Osteocyte (in vitro differentiated cells): ENCODE data around the gene TTLL11. TPM values are rescaled to one million over a fixed set of nuclear protein-coding genes. Genes with fewer than 3 reads are reported as not detected.

Source experiments
- DNase-seq: peaks from one replicate; pipeline ENCODE4 v3.0.0; 2021; ENCODE audit warnings: mixed read lengths; ENCODE audit not compliant: unreplicated experiment; ENCODE audit errors: extremely low spot score
- H3K27ac Mint-ChIP-seq: one replicate; pipeline ENCODE4 v1.8.0; 2021; ENCODE audit warnings: mild to moderate bottlenecking, mixed read lengths; ENCODE audit not compliant: unreplicated experiment
- H3K27me3 Mint-ChIP-seq: one replicate; pipeline ENCODE4 v1.8.0; 2021; ENCODE audit warnings: mixed read lengths; ENCODE audit not compliant: unreplicated experiment
- H3K36me3 Mint-ChIP-seq: one replicate; pipeline ENCODE4 v1.8.0; 2021; ENCODE audit warnings: mixed read lengths; ENCODE audit not compliant: unreplicated experiment
- H3K4me1 Mint-ChIP-seq: one replicate; pipeline ENCODE4 v1.8.0; 2021; ENCODE audit warnings: mixed read lengths; ENCODE audit not compliant: unreplicated experiment
- H3K4me3 Mint-ChIP-seq: one replicate; pipeline ENCODE4 v1.8.0; 2021; ENCODE audit warnings: mild to moderate bottlenecking, moderate library complexity, mixed read lengths; ENCODE audit not compliant: unreplicated experiment
- H3K9me3 Mint-ChIP-seq: one replicate; pipeline ENCODE4 v1.8.0; 2021; ENCODE audit warnings: mixed read lengths; ENCODE audit not compliant: unreplicated experiment
- CTCF ChIP-seq: fragments of 200-600 bp; sonication (generic); IDR thresholded peaks from 2 replicates; pipeline ENCODE4 v1.5.0; 2021; ENCODE audit warnings: antibody characterized with exemption, mild to moderate bottlenecking, moderate library complexity
- total RNA-seq: library from RNA; stranded (reverse); gene quantifications from 2 replicates; pipeline ENCODE4 v1.2.1, GENCODE V29; 2021

TTLL11 gene
- total RNA-seq, 1 donor from 2014 or later = 6.0 TPM

GRCh38 chr9:122053064-122053463 lies 40.0 kb downstream of the TTLL11 start:
- no peak for TF ChIP-seq CTCF
- DNase-seq = no peak
- Mint-ChIP-seq H3K4me3 (no peak overlapping the region), H3K9me3 (no peaks in the 10 kb centered on the region), H3K36me3 (peaks cover 1% of the 10 kb centered on the region), H3K27ac (no peak overlapping the region), H3K27me3 (no peaks in the 10 kb centered on the region), H3K4me1 (no peaks in the 10 kb centered on the region)

GRCh38 chr9:122051351-122052321 lies 41.5 kb downstream of the TTLL11 start:
- DNase-seq = no peak
- Mint-ChIP-seq H3K36me3 (peaks cover 1% of the 10 kb centered on the region), H3K4me3 (no peak overlapping the region), H3K27me3 (no peaks in the 10 kb centered on the region), H3K9me3 (no peaks in the 10 kb centered on the region), H3K4me1 (no peaks in the 10 kb centered on the region), H3K27ac (no peak overlapping the region)
- no peak for TF ChIP-seq CTCF

GRCh38 chr9:122050167-122050566 lies 42.9 kb downstream of the TTLL11 start:
- TF ChIP-seq CTCF = no peak
- Mint-ChIP-seq H3K36me3 (peaks cover 1% of the 10 kb centered on the region), H3K27ac (no peak overlapping the region), H3K9me3 (no peaks in the 10 kb centered on the region), H3K27me3 (no peaks in the 10 kb centered on the region), H3K4me3 (no peak overlapping the region), H3K4me1 (no peaks in the 10 kb centered on the region)
- no peak for DNase-seq

GRCh38 chr9:122042056-122042455 lies 51.1 kb downstream of the TTLL11 start:
- H3K4me3 Mint-ChIP-seq = no peak overlapping the region
- TF ChIP-seq CTCF = no peak
- H3K36me3 Mint-ChIP-seq = peaks cover 4% of the 10 kb centered on the region
- no peak overlapping the region for H3K27ac Mint-ChIP-seq
- no peaks in the 10 kb centered on the region for H3K27me3 Mint-ChIP-seq
- DNase-seq = no peak
- peaks cover 7% of the 10 kb centered on the region for H3K4me1 Mint-ChIP-seq
- H3K9me3 Mint-ChIP-seq = no peaks in the 10 kb centered on the region

- Mint-ChIP-seq H3K27ac (no peak overlapping the region), H3K27me3 (no peaks in the 10 kb centered on the region), H3K36me3 (peaks cover 7% of the 10 kb centered on the region), H3K4me1 (peaks cover 13% of the 10 kb centered on the region), H3K4me3 (no peak overlapping the region), H3K9me3 (no peaks in the 10 kb centered on the region)
- no peak for DNase-seq
- no peak for TF ChIP-seq CTCF
Observed at GRCh38 chr9:122040561-122041242, 52.4 kb downstream of the TTLL11 start.
